HG03432 (cell line): Measurements from ENCODE around the gene NPY.
"Not testable (repeated sequence)": the region's sequence is repeated elsewhere in the genome, so short reads cannot be mapped to it uniquely, and the experiment has no call there.

Experiments used
- ATAC-seq: cut with Tn5 transposase; IDR thresholded peaks from one replicate; pipeline ENCODE4 v1.9.1; 2021; ENCODE audit warnings: mild to moderate bottlenecking, moderate library complexity; ENCODE audit not compliant: unreplicated experiment

Gene NPY

DNA sequence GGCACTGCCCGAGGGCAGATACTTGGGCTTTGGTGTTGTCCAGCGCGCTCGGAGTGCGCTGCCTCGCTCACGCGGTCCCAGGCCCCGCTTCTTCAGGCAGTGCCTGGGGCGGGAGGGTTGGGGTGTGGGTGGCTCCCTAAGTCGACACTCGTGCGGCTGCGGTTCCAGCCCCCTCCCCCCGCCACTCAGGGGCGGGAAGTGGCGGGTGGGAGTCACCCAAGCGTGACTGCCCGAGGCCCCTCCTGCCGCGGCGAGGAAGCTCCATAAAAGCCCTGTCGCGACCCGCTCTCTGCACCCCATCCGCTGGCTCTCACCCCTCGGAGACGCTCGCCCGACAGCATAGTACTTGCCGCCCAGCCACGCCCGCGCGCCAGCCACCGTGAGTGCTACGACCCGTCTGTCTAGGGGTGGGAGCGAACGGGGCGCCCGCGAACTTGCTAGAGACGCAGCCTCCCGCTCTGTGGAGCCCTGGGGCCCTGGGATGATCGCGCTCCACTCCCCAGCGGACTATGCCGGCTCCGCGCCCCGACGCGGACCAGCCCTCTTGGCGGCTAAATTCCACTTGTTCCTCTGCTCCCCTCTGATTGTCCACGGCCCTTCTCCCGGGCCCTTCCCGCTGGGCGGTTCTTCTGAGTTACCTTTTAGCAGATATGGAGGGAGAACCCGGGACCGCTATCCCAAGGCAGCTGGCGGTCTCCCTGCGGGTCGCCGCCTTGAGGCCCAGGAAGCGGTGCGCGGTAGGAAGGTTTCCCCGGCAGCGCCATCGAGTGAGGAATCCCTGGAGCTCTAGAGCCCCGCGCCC lies at the start of gene NPY:
NPY (plus strand) TSS at position 294 of the 802 bp plus-strand sequence. CDS start 1,051 bp downstream, outside the sequence.
- ATAC-seq, result no peak

DNA sequence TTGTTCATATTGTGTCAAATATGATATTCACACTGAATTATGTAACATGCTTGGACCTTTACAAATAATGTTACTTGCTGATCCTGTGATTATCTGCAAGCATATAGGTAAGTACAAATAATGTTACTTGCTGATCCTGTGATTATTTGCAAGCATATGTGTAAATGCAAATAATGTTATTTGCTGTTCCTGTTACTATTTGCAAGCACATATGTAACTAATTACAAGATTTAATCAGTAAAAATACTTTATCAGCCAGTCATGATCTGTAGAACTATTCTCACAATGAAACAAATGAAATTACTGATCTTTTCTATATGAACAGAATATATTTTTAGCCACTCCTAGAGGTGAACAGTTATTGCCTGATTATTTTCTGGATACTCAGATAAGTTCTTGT lies 44.7 kb upstream of the NPY start:
- no peak for ATAC-seq

DNA sequence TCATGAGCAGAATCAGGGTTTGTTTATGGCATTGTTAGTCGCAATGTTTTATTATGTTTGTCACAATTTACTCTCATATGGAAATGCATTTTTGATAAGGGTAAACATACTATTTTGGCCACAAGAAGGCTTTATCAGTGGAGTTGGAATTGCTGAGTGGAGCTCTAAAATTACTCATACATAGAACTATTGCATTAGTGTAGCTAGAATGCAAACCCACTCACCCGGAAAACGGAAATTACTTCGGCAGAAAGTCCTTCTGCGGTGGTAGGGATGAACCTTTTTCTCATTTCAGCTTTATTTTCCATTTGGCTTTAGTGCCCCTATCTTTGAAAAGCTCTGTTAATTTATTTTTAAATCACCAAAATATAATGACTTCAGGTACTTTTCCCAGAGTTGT lies 42.8 kb upstream of the NPY start:
- no peak for ATAC-seq

DNA sequence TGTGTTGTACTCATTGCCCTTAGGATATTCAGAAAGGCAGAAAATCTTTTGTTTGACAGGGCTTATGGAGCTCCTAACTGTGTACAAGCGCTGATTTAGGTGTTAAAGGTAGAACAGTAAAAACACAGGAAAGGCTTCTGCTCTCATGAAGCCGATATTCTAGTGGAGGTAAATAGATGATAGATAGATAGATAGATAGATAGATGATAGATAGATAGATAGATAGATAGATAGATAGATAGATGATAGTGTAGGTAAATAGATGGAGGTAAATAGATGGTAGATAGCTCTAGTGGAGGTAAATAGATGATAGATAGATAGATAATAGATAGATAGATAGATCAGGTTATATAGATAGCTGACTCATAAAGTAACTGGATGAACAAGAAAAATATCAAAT lies 39.4 kb upstream of the NPY start:
- no peak for ATAC-seq

DNA sequence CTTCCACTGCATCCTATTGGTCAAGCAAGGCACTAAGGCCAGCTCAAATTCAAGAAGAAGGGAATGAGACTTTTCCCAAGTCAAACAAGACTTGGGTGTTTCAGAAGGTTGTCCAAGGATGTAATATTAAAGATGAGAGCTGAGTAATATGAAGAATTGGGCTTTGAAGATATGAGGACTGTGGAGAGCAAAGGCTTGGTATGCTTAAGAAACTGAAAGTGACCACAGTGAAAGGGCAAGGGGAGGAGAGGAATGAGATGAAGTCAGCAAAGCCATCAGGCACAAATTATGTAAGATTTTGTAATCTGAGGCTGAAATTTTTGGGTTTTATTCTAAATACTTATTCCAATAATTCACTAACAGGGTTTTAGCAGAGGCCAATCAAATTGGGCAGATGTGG lies 38.6 kb upstream of the NPY start:
- ATAC-seq, result peak; percentile 95

DNA sequence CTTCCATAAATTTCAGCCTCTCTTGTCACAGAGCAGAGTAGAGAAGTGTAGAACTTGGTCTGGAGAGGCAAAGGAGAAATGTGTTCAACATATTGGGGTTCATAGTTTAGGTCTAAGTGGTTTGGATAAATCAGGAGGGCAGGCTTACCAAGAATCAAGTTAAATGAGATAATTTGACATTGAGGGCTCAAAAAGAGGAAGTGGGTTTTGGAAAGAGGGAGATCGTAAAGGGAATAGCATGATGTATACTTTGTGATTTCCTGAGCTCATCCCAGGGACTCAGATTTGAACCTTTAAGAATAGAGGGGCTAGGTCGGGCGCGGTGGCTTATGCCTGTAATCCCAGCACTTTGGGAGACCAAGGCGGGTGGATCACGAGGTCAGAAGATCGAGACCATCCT lies 34.7 kb upstream of the NPY start:
- ATAC-seq, result no peak

DNA sequence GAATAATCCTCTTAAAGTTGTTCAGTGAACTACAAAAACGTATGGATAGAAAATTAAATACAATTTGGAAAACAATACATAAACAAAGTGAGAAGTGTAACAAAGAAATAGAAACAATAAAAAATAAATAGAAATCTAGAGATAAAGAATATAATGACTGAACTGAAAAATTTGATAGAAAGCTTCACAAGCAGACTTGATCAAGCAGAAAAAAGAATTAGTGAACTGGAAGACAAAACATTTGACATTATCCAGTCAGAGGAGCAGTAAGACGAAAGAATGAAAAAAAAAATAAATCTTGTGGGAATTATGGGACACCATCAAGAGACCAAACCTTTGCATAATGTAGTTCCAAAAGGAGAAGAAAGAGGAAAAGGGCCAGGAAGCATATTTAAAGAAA lies 32.4 kb upstream of the NPY start:
- no peak for ATAC-seq

DNA sequence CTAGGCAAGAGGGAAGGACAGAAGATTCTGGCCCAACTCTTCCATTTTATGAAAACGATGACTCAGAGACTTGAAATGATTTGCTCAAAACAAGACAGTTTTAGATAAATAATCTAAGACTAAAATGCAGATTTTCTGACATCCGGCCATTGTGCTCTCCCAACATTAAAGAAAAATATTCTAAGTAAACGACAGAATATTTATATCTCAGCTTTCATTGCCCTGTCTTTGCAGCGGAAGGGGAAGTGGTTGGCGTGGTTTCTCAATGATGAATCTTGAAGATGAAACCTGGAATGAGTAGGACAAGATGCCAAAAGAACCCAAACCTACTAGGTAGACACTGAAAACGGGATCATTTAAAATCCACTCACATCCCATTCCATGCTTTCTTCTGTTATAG lies 28.9 kb upstream of the NPY start:
- ATAC-seq, result no peak

DNA sequence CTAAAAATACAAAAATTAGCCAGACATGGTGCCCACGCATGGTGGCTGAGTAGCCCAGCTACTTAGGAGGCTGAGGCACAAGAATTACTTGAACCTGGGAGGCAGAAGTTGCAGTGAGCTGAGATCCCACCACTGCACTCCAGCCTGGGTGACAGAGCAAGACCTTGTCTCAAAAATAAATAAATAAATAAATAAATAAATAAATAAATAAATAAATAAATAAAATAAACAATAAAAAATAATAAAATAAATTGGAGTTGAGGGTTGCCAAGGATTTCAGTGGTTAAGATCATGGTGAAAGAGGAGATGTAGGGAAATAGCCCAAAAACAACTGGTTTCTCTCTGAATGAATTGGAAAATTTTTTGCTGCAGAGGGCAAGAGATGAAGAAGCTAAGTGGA lies 25.7 kb upstream of the NPY start:
- not testable (repeated sequence) for ATAC-seq

DNA sequence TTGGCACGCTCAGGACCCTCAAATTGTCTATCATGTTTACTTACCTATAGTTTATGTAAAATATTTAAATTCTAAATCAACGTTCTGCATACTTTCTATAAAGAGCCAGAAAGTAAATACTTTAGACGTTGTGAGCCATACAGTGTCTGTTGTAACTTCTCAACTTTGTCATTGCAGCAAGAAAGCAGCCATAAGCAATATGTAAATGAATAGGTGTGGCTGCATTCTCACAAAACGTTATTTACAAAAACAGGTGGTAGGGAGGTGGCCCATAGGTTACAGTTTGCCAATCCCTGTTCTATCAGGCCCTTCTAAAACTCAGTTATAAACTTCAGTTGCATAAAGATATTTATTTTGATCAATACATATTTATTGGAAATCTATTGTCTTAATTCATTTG lies 12.1 kb upstream of the NPY start:
- ATAC-seq, result no peak

DNA sequence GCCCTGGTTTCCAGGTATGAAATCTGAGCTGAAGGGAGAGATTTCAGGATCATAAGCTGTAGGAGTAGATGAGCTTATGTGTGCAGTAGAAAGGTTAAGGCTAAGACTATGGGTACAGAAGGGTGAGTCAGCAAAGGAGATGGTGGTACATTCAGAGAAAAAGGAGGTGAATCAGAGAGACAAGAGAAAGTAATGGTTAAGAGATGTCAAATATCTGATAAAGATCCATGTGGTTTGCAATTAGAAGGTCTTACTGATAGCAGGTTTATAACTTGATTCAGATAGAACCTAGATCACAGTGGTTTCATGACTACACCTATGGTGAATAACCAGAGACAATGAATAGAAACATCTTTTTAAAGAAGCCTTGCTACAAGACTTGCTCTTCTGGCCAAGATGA lies 4.5 kb upstream of the NPY start:
- no peak for ATAC-seq

DNA sequence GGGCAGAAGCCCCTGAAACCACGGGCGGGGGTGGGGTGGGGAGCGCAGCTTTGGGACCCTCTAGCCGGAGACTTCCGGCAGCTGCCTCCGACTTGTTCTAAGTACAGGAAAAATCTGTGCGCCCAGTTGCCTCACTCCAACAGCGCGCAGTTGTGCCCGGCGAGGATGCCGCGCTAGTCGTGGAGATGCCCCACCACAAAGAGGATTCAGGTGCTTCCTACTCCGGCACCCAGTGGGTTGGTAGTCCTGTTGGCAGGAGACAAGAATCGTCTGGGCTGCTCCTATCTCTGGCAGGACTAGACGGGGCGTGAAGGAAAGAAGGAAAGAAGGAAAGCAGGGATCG lies 465 bp upstream of the NPY start:
- ATAC-seq, result no peak

DNA sequence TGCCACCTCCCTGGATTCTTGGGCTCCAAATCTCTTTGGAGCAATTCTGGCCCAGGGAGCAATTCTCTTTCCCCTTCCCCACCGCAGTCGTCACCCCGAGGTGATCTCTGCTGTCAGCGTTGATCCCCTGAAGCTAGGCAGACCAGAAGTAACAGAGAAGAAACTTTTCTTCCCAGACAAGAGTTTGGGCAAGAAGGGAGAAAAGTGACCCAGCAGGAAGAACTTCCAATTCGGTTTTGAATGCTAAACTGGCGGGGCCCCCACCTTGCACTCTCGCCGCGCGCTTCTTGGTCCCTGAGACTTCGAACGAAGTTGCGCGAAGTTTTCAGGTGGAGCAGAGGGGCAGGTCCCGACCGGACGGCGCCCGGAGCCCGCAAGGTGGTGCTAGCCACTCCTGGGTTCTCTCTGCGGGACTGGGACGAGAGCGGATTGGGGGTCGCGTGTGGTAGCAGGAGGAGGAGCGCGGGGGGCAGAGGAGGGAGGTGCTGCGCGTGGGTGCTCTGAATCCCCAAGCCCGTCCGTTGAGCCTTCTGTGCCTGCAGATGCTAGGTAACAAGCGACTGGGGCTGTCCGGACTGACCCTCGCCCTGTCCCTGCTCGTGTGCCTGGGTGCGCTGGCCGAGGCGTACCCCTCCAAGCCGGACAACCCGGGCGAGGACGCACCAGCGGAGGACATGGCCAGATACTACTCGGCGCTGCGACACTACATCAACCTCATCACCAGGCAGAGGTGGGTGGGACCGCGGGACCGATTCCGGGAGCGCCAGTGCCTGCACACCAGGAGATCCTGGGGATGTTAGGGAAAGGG lies 913 bp downstream of the NPY start:
- no peak for ATAC-seq

DNA sequence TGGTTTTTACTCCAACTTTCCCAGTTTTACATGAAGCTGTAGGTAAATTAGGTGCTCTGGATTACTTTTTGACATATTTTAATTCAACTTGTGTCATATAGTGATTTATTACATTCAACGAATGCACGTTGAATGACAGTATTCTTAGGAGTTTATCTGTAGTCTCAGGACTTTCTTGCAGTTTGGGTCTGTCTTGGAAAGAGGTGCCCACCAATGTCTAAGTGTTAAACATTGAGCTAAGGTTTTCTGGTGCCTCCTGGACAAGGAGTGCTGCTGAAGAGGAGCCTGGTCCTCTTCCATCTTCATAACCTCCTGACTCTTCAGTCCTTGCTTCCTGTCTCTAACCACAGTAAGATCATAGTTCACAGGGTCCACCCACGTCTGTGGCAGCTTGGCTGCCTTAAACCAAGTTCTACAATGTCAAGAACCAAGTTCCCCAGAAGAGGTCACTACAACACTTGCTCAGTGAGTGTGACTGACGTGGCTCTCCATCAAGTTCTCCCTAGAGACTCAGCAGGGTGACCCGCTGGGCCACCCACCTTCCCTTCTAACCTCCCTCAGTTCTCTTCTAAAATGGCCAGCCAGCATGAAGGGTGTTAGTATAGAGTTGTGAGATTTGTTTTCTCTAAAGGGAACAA lies 6.1 kb downstream of the NPY start:
- ATAC-seq, result peak; percentile 98

DNA sequence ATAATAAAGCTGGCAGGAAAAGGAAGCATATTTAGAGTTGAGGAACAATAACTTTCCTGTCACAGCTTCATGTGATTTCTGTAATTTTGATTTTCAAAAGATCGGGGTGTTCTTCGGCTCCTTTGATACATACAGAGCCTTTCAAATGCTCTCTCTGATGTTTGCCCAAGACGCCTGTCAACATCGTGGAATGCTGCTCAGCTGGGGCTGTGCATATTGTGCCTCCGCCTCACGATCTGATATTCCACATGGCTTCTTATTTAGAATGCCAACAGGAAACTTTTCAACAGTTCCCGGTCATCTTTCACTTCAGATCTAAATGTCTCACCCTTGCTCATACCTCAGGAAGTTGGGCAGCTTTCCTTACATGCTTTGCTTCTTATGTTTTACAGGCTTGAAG lies 7.3 kb downstream of the NPY start:
- ATAC-seq, result no peak

DNA sequence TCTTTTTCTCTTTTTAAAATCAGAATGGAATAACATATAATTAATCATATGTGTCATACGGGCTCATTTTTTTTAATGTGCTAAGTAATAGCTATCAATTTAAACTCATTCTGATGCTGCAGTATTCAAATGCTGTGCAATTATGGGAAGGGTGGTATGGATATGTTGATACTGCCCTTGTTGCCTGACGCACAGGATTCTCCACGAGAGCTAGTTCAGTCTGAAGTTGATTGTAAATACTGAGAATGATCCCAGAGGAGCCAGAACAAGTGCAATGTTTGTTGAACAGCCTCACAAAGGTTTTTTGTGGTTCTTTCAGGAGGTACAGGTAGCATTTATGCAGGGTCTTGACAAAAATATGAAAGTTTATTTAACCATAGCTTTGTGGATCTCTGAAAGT lies 13.4 kb downstream of the NPY start:
- no peak for ATAC-seq

DNA sequence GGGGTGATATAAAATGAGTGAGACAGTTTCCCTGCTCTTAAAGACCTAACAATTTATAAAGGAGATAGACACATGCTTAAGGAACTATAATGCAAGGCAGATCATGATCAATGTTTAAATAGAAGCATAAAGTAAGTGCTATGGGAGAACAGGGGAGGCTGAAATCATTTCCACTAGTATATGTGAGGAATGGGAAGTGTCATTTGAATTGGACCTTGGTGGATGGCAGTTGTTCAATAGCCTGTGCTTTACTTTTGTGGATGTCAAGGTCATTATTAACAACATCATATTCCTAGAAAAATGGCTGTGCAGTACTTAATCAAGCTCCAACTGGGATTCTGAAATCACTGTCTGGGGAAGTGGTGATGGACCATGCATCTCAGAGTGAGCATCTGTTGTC lies 14.7 kb downstream of the NPY start:
- ATAC-seq, result no peak

DNA sequence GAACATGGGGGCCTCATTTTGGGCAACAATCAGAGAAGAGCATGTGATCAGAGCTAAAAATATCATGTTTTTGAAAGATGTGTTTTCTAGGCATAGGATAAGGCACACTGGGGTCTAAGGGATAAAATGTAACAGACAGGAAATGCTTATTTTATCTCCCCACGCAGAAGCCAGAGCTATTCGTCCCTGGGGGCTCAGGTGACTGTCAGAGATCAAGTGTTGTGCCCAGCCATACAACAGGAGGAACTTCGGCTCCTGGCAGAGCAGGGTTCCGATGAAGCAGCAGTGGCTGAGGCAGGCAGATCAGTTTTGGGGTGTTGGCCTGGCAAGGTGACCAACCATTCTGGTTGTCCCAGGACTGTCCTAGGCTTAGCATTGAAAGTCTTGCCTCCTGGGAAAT lies 15.2 kb downstream of the NPY start:
- ATAC-seq, result no peak

DNA sequence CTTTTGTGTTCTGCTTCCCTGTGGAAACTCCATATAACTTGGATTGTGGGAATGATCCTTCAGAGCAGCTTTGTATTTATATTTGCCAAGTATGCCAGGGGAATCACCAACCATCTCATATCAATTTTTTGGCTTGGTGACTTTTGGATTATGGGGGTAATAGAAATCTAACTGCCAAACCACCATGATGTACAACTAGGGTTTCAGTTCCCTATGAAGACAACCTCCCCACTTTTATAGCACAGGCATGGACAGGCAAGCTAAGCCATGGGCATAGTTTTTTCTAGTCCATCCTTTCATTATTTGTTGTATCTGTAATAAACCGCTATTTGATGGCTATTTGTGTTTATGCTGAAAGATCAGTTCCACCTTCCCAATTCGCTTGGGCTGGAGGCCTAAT lies 17.7 kb downstream of the NPY start:
- ATAC-seq, result no peak

DNA sequence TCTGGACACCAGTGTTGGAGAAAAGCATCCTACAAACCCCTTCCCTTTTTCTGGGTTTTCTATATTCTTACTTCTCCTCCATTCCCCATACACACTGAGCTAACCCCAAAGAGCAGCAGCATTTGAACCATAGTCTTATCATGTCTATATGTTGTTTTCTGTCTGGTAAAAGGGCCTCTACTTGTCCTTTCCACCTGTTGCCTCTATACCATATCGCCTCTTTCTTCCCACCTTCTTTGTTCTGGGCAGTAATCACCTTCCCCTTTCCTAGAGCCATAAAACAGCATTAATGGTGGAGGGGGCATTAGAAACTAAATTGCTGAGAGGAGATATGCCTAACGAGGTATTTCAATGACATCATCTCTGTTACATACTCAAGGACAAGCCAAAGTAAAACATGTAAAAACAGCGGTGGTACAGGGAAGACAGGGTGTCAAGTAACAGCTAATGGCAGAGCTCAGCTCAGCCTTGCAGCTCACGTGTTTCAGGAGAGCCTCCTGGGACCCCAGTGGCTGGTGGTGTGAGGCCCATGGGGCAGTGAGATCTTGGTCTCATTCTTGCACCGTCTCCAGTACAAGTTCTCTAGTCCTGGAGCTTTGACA lies 20.6 kb downstream of the NPY start:
- ATAC-seq, result no peak

DNA sequence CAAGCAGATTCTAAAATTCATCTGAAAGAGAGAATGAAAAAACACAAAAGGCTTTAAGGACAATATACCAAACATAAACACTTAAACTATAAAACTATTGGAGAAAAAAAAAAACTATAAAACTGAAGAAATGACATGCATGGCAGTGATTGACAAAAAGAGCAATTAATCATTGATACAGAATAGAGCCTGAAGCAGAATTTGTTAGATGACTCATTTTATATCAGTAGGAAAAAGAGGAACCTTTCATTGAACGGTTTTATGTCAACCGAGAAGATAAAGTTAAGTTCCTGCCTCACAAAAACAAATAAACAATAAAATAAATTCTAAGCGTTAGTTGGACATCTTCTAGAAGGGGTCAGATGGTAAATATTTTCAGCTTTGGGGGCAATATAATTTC lies 23.3 kb downstream of the NPY start:
- no peak for ATAC-seq

DNA sequence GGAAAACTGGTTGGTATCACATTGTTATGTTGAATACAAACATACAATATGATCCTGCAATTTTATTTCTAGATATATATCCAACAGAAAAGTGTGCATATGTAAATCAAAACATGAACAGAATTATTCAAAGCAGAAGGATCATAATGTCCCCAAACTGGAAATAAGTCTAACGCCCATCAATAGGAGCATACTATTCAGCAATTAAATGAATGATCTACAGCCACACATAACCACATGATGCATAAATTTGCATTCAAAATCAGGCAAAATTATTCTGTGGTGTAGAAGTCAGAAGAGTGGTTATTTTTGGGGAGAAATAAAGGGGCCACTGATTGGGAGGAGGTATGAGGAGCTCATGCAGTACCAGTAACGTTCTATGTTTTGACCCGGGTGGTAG lies 28.6 kb downstream of the NPY start:
- ATAC-seq, result no peak
